ENCODE data around the gene KIR3DL1.
"Not testable (repeated sequence)": the region's sequence is repeated elsewhere in the genome, so short reads cannot be mapped to it uniquely, and the experiment has no call there.

Gene KIR3DL1

DNA sequence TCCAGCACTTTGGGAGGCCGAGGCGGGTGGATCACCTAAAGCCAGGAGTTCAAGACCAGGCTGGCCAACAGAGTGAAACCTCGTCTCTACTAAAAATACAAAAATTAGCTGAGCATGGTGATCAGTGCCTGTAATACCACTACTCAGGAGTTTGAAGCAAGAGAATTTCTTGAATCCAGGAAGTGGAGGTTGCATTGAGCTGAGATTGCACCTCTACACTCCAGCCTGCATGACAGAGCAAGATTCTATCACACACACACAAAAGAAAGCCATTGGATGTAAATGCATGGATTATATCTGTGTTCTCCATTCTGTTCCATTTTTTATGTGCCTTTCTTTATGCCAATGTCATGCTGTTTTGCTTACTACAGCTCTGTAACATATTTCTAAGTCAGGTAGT, 42.2 kb downstream of the KIR3DL1 start:
- not testable (repeated sequence) for H3K9me3 ChIP-seq (ENCODE audit: low read length); H3K4me1 ChIP-seq (ENCODE audit: insufficient read depth, low read length); H3K9ac ChIP-seq (ENCODE audit: low read length); H3K4me3 ChIP-seq (ENCODE audit: low read depth in 1 of 2, low read length in 2 of 2); H3K27me3 ChIP-seq (ENCODE audit: control insufficient read depth in 1 of 2, insufficient read depth in 2 of 2, low read length in 2 of 2); H3K36me3 ChIP-seq (ENCODE audit: insufficient read depth, low read length); H3K27ac ChIP-seq (ENCODE audit: low read depth, low read length)

DNA sequence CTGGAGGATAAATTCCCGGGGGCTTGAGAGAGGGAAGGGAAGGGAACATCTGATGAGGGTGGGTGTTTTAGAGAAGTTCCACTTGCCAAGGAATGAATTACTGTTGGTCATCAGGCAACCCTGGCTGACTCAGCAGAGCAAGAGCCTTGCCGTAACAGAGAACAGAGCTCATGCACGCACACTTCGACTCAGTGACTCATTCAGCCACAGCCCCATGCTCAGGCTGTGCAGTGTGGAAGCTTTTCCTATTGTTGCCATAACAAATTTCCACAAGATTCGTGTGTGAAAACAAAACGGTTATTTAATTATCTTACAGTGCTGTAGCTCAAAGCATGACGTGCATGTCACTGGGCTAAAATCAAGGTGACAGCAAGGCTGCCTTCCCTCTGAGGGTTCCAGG, 43.2 kb downstream of the KIR3DL1 start:
- not testable (repeated sequence) for H3K36me3 ChIP-seq (ENCODE audit: insufficient read depth, low read length); H3K9me3 ChIP-seq (ENCODE audit: low read length); H3K4me1 ChIP-seq (ENCODE audit: insufficient read depth, low read length); H3K27me3 ChIP-seq (ENCODE audit: control insufficient read depth in 1 of 2, insufficient read depth in 2 of 2, low read length in 2 of 2); H3K27ac ChIP-seq (ENCODE audit: low read depth, low read length); H3K4me3 ChIP-seq (ENCODE audit: low read depth in 1 of 2, low read length in 2 of 2); H3K9ac ChIP-seq (ENCODE audit: low read length)

DNA sequence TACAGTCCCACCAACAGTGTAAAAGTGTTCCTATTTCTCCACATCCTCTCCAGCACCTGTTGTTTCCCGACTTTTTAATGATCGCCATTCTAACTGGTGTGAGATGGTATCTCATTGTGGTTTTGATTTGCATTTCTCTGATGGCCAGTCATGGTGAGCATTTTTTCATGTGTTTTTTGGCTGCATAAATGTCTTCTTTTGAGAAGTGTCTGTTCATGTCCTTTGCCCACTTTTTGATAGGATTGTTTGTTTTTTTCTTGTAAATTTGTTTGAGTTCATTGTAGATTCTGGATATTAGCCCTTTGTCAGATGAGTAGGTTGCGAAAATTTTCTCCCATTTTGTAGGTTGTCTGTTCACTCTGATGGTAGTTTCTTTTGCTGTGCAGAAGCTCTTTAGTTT, 47.2 kb downstream of the KIR3DL1 start:
- H3K4me3 ChIP-seq (ENCODE audit: low read depth in 1 of 2, low read length in 2 of 2); H3K4me1 ChIP-seq (ENCODE audit: insufficient read depth, low read length); H3K9ac ChIP-seq (ENCODE audit: low read length); H3K9me3 ChIP-seq (ENCODE audit: low read length); H3K27me3 ChIP-seq (ENCODE audit: control insufficient read depth in 1 of 2, insufficient read depth in 2 of 2, low read length in 2 of 2); H3K27ac ChIP-seq (ENCODE audit: low read depth, low read length); H3K36me3 ChIP-seq (ENCODE audit: insufficient read depth, low read length): not testable (repeated sequence)

DNA sequence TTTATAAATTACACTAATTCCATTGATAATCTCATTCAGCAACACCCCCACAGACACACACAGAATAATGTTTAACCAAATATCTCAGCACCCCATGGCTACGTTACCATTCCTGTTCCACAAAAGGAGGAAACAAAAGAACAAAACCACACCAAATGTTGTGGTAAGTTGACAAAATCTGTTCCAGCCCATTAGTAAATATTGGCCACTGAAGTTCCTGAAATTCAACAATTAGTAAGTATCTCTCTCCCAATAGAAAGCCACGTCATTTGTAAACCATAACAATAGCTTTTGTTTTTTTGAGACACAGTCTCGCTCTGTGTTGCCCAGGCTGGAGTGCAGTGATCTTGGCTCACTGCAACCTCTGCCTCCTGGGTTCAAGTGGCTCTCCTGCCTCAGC, 55.4 kb downstream of the KIR3DL1 start:
- H3K9me3 ChIP-seq (ENCODE audit: low read length), result no peaks in the 10 kb centered on the region
- H3K27me3 ChIP-seq (ENCODE audit: control insufficient read depth in 1 of 2, insufficient read depth in 2 of 2, low read length in 2 of 2), result no peaks in the 10 kb centered on the region
- H3K4me1 ChIP-seq (ENCODE audit: insufficient read depth, low read length), result no peaks in the 10 kb centered on the region
- no peak overlapping the region for H3K9ac ChIP-seq (ENCODE audit: low read length)
- no peak overlapping the region for H3K27ac ChIP-seq (ENCODE audit: low read depth, low read length)
- H3K4me3 ChIP-seq (ENCODE audit: low read depth in 1 of 2, low read length in 2 of 2), result no peak overlapping the region
- H3K36me3 ChIP-seq (ENCODE audit: insufficient read depth, low read length), result no peaks in the 10 kb centered on the region

DNA sequence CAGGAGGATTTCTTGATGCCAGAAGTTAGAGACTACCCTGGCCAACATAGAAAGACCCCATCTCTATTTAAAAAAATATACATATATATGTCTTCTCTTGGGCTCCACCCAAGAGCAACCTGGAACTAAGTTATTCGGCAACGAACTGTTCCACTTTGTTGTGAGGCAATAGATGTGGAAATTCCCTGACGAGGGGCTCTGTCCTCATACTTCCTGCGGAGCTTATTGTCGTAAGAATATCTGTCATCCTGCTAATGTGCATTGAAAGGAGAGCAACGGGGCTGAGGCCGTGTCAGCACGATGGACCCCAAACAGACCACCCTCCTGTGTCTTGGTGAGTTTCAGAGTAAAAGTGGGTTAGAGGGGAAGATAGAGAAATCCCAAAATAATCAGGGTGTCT, 57.7 kb downstream of the KIR3DL1 start, which contains the start of gene FCAR:
FCAR (plus strand) TSS at position 246 of the 400 bp plus-strand sequence; CDS start at position 301, 55 bp downstream.
- Histone ChIP-seq H3K9ac (ENCODE audit: low read length) (no peak within 1 kb of the TSS), H3K4me1 (ENCODE audit: insufficient read depth, low read length) (no peaks in the 10 kb centered on the region), H3K27me3 (ENCODE audit: control insufficient read depth in 1 of 2, insufficient read depth in 2 of 2, low read length in 2 of 2) (no peaks in the 10 kb centered on the region), H3K36me3 (ENCODE audit: insufficient read depth, low read length) (no peaks in the 10 kb centered on the region), H3K9me3 (ENCODE audit: low read length) (no peaks in the 10 kb centered on the region), H3K4me3 (ENCODE audit: low read depth in 1 of 2, low read length in 2 of 2) (no peak within 1 kb of the TSS), H3K27ac (ENCODE audit: low read depth, low read length) (no peak within 1 kb of the TSS)

DNA sequence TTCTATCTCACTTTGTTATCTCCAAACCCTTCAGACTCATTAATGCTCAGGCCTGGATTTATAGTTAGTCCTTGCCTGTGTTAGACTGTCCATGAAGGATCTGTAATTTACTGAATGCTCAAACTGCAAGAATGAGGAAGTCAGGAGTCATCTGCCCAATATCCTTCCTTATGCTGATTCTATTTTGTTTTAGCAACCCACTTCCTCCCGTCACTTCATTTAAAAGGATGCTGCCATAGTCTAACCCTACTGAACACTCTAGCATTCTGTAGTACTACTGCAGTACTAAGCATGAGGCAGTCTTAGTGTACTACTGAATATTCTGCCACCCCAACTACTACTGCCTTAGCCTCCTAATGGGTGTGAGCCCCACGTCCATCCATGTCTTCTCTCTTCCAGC, 59.2 kb downstream of the KIR3DL1 start:
- Histone ChIP-seq H3K27me3 (ENCODE audit: control insufficient read depth in 1 of 2, insufficient read depth in 2 of 2, low read length in 2 of 2) (no peaks in the 10 kb centered on the region), H3K9me3 (ENCODE audit: low read length) (no peaks in the 10 kb centered on the region), H3K36me3 (ENCODE audit: insufficient read depth, low read length) (no peaks in the 10 kb centered on the region), H3K4me3 (ENCODE audit: low read depth in 1 of 2, low read length in 2 of 2) (no peak overlapping the region), H3K9ac (ENCODE audit: low read length) (no peak overlapping the region), H3K27ac (ENCODE audit: low read depth, low read length) (no peak overlapping the region), H3K4me1 (ENCODE audit: insufficient read depth, low read length) (no peaks in the 10 kb centered on the region)

DNA sequence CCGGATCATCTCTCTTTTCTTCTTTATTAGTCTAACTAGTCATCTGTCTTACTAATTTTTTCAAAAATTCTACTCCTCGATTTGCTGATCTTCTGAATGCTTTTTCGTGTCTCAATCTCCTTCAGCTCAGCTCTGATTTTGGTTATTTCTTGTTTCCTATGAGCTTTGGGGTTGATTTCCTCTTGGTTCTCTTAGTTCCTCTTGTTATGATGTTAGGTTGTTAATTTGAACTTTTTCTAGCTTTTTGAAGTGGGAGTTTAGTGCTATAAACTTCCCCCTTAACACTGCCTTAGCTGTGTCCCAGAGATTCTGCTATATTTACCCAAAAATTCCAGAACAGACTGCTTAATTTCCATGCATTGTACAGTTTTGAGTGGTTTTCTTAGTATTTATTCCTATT, 61.2 kb downstream of the KIR3DL1 start:
- Histone ChIP-seq H3K9ac (ENCODE audit: low read length) (no peak overlapping the region), H3K4me3 (ENCODE audit: low read depth in 1 of 2, low read length in 2 of 2) (no peak overlapping the region), H3K9me3 (ENCODE audit: low read length) (no peaks in the 10 kb centered on the region), H3K27me3 (ENCODE audit: control insufficient read depth in 1 of 2, insufficient read depth in 2 of 2, low read length in 2 of 2) (peaks cover 0 to 5% of the 10 kb centered on the region in 2 donors), H3K4me1 (ENCODE audit: insufficient read depth, low read length) (no peaks in the 10 kb centered on the region), H3K36me3 (ENCODE audit: insufficient read depth, low read length) (no peaks in the 10 kb centered on the region), H3K27ac (ENCODE audit: low read depth, low read length) (no peak overlapping the region)

Data from muscle layer of colon (tissue), 2 donors.